Measurements from ENCODE around the gene TCIRG1.
"Not testable (repeated sequence)": the region's sequence is repeated elsewhere in the genome, so short reads cannot be mapped to it uniquely, and the experiment has no call there.

The TCIRG1 gene, protein sequence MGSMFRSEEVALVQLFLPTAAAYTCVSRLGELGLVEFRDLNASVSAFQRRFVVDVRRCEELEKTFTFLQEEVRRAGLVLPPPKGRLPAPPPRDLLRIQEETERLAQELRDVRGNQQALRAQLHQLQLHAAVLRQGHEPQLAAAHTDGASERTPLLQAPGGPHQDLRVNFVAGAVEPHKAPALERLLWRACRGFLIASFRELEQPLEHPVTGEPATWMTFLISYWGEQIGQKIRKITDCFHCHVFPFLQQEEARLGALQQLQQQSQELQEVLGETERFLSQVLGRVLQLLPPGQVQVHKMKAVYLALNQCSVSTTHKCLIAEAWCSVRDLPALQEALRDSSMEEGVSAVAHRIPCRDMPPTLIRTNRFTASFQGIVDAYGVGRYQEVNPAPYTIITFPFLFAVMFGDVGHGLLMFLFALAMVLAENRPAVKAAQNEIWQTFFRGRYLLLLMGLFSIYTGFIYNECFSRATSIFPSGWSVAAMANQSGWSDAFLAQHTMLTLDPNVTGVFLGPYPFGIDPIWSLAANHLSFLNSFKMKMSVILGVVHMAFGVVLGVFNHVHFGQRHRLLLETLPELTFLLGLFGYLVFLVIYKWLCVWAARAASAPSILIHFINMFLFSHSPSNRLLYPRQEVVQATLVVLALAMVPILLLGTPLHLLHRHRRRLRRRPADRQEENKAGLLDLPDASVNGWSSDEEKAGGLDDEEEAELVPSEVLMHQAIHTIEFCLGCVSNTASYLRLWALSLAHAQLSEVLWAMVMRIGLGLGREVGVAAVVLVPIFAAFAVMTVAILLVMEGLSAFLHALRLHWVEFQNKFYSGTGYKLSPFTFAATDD

DNA sequence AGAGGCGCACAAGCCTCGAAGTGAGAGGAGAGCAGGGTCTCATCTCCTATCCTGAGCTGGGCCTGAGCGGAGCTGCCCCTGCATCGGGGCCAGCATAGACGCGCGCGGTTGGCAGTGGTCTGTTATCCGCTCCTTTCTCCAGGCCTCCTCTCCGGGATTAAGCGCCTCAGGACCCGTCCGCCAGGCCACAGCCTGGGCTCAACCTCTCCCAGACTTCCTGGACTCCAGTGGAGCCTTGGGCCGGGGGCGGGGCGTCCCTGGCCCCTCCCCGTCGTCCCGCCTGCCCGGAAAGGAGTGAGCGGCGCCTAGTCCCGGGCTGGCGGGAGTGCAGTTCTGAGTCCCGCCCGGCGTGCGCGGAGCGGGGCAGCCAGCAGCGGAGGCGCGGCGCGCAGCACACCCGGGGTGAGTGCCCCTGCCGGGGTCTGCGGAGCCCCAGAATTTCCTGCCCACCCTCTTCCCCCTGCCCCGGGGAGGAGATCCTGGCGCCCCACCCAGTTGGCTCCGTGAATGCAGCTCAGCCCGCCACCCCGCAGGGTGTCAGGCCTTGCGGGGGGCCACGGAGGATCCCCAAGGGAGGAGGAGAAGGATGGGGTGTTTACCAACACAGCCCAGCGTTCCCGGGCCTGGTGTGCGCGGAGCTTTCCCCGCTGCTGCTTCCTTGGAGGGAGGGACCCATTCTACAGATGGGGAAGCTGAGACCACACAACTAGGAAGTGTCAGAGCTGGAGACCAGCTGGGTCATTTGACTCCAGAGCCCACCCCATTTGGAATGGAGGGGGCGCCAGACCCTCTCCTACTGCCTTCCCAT lies at the start of gene TCIRG1:
TSS of gene TCIRG1 (plus strand) at position 308 of the 808 bp plus-strand sequence. CDS start 2,247 bp downstream, outside the sequence.
- no peak for DNase-seq

DNA sequence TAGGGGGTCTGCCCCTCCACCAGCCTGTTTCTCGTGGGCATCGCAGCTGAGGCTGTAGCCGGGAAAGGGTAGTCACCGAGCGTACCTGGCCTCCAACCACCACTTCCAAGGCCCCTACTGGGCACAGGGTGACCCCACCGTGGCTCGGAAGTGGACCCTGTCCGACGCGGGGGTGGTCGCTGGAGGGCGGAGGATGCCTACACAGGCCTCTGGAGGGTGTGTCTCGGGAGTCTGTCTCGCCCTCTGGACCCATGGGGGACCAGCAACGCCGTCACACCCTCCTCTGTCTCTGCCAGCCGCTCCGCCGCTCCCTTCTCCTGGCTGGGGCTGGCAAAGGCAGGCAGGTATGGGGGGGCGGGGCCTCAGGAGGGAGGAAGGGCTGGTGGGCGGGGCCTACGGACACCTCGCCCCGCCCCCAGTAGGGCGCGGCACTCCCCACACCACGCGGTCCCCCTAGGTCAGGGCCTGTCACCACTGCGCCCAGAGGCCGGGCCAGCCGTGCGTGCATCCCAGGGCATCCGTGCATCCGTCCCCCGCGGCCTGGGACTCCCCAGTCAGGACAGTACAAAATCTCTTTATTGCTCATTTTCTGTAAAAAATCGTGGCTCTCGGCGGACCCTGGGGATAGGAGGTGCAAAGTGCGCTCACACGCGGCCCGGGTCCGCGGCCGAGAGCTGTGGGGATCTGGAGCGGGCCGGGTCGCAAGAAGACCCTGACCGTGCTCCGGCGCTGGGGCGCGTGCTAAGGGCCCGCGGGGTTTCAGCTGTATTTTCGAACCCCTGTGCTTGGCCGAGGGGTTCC lies 48.1 kb upstream of the TCIRG1 start:
- not testable (repeated sequence) for DNase-seq

DNA sequence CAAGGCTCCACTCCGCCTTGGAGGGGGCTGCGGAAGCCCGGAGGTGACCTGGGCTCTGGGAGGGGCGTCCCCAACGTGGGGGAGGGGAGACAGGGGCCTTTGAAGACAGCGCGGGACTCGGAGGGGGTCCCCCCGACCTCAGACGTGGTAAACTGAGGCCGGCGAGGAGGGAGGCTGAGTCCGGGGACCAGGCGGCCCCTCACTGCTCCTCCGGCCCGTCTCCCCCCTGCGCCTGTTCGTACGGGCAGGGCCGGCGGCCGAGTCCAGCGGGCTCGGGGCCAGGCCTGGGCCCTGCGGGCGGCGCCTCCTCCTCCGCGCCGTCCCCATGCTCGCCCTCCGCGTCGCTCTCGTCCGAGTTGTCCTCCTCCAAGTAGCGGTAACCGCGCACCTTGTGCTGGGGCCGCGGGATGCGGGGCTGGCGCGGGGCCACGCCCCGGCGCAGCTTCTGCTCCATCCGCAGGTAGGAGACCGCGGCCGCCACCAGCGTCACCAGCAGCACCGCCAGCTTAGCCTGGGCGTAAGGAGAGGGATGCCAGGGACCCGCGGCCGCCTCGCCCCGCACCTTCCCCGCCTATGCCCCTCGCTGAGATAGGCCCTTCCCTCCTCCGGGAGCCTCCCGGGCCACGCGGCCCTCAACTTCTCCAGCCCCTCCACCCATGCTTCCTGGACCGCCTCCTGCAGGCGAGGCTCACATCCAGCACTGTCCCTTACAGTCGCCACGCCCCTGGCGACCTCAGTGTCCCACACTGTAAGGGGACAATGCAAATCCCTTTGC lies 47.3 kb upstream of the TCIRG1 start:
- not testable (repeated sequence) for DNase-seq

DNA sequence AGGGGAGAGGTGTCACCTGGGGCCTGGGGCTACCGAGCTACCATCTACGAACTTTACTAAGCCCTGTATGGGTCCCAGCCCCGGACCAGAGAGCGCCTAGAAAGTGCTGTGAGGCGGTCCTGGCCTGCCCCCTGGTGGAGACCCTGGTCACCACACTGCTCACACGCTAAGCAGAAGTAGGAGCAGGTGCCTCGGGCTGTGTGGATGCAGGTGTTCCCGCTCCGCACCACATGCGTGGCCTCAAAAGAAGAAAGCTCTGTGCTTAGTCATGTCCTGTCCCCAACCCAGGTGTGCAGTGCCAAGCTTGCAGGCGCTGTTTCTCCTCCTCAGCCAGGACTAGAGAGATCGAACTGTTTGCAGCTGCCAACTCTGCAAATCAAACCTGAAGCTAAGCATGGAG lies 45.0 kb upstream of the TCIRG1 start:
- DNase-seq = not testable (repeated sequence)

DNA sequence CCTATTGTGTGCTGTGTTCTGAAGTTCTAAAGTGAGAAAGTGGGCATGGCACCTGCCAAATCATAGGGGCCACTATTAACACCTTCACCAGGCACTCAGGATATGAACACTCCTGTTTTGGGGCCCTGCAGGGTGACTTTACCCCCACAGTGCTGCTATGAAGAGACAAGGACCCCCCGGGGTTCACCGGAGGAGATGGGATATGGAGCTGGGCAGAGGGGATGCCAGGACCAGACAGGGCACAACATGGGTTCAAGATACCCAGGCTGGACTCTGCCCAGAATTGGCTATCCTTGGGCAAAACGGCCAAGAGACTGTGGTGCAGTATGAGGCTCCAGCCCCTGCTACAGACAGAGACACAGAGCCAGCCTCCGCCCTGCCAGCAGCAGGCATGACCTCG lies 44.4 kb upstream of the TCIRG1 start:
- DNase-seq = not testable (repeated sequence)

DNA sequence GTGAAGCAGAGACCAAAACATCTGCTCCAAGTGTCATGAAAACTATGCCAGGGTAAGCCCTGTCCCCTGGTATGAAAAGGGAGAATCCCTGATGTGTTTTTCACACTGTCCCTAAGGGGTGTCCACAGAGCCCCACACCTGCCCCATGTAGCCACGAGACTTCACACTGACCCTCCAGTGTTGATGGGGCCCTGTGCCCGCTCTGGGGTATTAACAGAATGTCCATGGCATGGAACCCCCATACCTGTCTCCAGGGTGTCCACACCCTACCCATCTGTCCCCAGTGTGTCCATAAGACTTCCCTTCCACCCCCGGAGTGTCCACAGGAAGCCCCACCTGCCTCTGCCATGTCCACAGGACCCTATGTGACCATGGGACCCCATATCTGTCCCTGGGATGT lies 43.7 kb upstream of the TCIRG1 start:
- DNase-seq = not testable (repeated sequence)

DNA sequence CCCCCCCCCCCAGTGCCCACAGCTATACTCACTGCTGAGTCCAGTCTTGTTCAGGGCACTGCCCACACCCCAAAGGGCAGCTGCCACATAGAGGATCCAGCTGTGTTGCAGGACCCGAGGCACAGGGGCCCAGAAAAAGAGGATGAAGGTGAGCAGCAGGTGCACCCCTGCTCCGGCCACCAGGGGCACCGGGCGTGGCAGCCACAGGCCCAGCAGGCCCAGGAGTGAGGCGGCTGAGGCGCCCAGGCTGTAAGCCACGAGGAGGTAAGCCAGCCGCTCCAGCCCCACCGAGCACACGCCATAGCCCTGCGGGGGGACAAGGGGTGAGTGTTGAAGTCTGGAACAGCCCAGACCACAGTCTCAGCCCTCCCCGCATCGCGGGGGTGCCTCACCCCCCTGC lies 43.2 kb upstream of the TCIRG1 start:
- DNase-seq = not testable (repeated sequence)

DNA sequence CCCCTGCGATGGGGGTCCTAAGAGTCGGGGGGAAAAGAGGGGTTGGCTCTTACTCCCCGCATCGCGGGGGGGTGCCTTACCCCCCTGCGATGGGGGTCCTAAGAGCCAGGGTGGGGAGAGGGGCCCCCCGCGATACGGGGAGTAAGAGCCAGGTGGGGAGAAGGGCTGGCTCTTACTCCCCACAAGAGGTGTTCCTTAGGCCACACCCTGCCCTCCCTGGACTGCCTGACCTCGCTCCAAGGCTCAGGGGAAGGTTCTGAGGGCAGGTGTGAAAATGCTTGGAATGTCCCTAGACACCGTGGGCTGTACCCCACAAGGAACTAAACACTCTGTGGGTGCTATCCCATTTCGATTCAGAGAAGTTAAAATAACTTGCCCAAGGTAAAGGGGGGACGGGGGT lies 42.8 kb upstream of the TCIRG1 start:
- DNase-seq = no peak

DNA sequence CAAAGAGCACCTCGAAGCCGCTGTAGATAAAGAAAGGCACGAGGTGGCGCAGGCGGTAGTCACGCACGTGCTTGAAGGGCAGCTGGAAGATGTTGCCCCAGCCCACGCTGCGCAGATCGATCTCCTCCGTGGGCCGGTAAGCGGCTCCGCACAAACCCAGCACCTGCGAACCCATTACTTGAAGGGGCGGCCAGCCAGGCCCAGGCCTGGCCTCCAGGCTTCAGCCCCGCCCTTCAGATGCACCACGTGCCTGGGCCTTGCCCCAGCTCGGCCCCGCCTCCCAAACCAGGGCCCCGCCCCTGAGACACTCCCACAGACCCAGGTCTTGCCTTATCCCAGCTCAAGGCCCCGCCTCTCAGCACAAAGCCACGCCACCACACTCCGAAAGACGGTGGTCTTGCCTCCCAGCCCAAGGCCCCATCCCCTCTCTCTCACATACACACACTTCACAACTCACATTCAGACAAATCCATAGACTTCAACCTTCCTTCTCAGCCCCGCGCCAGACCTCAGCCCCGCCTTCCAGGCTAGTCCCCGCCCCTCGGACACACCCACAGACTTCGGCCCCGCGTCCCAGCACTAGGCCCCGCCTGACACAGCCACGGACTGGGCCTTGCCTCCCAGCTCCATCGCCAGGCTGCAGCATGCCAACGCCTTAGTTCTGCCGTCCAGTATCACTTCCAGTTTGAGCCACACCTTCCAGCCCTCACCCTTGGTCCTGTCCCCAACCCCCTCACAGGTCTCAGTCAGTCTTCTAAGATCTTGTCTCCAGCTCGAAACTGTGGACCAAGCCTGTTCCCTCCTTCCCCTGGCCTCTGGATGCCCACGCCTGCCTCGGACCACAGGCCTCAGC lies 42.0 kb upstream of the TCIRG1 start:
- no peak for DNase-seq

DNA sequence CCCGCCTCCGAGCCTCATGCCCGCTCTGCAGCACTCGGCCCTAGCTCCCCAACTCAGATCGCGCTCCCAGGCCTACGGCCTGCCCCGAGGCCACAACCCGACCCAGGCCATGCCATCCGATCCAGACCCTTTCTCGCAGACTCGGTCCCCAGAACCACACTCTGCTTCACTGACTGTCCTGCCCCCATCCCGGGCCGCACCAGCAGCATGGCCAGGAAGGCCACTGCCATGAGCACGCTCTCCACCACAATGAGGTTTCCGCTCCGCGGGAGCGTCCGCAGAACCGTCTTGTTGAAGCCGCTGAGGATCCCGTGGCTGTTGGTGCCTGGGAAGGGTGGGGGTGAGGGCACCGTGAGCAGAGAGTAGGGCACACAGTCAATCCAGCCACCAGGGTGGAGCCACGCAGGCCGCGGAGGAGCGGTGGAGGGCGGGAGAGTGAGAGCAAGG lies 41.3 kb upstream of the TCIRG1 start:
- no peak for DNase-seq

DNA sequence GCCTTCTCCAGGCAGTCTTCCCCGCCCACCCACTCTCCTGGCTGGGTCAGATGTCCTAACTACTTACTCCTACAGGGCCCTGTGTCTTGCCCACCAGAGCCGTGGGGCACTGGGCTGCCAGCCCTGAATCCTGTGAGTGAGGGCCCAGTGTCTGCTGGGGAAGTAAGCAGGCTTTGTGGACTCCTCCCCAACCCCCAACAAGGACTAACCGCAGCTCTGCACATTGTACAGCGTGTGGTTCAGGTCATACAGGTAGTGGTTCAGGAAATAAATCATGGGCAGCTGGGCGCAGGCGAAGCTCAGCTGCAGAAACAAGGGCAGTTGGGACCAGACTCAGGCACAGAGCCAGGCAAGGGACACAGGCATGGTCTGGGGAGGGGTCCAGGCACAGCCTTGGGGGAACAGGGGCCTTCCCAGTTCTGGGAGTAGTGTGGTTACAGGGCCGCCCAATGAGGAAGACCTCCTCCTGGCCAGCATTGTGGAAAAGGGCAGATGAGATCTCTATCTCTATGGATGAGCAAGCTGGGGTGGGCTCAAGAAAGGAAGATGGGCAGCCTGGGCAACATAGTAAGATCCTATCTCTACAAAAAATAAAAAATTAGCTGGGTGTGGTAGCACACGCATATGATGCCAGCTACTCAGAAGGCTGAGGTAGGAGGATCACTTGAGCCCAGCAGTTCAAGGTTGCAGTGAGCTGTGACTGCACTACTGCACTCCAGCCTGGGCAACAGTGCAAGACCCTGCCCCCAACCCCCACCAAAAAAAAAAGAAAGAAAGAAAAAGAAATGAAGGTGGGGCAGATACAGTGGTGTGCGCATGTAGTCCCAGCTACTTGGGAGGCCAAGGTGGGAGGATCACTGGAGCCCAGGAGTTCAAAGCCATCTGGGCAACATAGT lies 40.4 kb upstream of the TCIRG1 start:
- DNase-seq = no peak

DNA sequence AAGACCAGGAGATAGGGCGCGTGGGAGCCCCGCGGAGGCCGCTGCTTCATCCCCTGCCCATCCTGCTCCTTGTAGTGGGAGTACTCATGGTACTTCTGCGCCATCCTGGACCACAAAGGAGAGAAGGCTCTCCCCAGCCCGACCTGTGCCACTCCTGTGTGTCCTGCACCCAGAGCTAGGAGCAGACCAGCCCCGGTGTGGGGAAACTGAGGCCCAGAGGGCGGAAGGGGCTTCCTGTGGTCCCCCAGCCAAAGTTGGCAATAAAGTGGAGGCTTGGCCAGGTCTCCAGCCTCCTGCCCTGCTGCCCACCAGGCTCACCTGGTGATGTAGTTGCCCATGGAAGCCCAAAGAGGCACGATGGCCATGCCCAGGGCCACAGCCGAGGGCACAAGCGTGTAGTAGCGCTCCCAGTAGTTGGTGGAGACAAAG lies 39.6 kb upstream of the TCIRG1 start:
- DNase-seq = no peak

DNA sequence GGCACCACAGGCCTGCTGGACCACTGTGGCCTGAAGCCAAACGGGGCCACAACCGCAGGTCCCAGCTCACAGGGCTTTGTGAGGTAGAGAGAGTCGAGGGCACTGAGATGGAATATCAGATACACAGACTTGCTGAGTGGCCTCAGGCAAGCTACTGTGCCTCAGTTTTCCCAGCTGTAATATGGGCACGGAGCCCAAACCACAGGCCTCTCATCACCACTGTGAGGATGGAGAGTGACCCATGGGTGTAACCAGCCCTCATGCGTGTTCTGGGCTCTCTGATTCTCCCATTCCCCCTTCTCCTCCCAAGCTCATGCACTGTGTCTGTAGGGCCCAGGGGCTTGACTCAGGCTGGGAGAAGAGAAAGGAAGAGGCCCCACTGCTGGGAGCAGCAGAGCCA lies 39.1 kb upstream of the TCIRG1 start:
- DNase-seq = no peak

DNA sequence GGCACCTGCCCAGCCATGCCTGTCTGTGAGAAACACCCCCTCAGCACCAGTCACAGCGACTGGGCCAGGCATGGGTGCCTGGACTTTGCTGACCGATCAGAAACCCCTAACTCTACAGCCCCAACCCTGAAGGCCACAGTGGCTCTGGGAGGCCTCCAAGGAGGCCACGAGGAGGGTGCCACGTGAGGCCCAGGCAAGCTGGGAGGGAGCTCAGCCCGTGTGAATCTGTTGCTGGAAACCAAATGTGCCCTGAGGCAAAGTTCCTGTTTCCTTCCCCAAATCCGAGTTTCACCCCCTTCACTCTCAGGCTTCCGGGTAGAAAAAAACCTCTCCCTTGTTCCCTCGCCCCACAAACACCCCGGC lies 36.3 kb upstream of the TCIRG1 start:
- DNase-seq = no peak

DNA sequence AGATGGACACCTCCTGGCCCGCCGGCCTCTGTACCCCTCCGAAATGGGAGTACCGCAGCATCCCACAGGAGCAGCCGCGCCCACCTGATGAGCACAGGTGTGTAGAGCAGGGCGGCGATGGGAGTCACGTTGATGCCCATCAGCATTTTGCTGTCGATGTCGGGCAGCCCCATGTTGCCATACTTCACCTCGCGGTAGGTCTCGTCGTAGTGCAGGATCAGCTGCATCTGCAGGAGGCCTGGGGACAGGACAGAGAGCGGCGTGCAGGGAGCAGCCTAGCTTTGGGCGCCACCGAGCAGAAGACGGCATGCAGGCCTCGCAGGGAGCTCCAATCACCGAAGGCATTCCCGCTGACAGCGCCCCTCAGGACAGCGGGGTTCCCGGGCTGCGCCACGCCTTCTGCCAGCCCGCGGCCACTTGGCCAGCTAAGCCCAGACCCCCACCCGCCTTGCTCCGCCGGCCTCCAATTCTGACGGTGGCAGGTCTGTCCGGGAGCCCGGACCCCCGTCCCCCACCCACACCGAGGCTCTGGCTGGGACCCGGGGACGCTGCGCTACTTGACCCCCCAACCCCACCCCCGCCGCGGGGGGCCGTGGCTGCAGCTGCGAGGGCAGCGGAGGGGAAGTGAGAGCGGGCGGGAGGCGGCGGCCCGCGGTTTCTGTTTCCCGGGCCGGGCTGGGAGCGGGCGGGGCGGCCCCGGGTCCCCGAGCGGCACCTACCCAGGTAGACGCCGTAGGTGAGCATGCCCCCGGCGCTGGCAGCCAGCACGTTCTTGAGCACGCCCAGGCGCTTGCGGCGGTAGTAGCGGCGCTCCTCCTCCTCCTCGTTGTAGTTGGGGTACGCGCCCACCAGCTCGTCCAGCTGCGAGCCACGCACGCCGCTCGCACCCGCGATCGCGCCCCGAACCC lies 35.6 kb upstream of the TCIRG1 start:
- DNase-seq = no peak

DNA sequence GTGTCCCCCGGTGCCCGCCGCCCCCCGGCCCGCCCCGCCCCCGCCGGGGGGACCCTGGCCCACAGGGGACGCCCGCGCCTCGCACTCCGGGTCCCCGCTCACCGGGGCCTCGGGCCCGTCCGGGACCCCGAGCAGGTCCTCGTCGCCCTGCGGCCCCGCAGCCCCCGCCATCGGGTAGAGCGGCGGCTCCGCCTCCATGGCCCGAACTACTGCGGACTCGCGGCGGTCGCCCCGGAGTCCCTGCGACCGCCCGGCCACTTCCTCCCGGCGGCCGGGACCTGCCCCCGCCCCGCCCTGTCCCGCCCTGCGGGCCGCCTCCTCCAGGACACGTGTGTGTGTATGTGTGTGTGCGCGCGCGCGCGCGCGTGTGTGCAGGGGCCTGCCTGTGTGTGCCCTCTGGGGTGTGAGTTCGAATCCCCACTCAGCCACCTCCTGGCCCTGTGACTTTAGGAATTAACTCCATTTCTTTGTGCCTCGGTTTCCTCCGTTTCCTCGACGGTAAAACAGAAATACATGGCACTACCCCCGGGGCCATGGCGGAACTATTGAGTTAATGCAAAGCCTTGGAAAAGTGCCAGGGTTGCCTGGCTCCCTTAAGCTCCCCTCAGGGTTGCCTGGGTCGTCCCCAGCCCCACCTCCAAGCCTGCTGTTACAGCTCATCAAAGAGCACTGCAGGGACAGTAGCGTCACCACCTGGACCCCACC lies 34.8 kb upstream of the TCIRG1 start, which contains the start of gene UNC93B1:
TSS of gene UNC93B1 (minus strand) at position 252 of the 705 bp plus-strand sequence. CDS start at position 198, 54 bp downstream.
- peak in 1 of 2 experiments; percentile 66 for DNase-seq
